GM10847 (cell line): ENCODE results near the gene SIX2.

Experiments used
- POLR2A ChIP-seq: IDR thresholded peaks from 2 replicates; pipeline ENCODE4 v1.6.1; 2011; ENCODE audit not compliant: insufficient read length; ENCODE audit errors: extremely low read depth

The SIX2 gene

GRCh38 chr2:45028276-45028675, 19.0 kb upstream of the SIX2 start:
- no peak for TF ChIP-seq POLR2A

GRCh38 chr2:45026924-45027450, 17.7 kb upstream of the SIX2 start:
- TF ChIP-seq POLR2A: no peak

GRCh38 chr2:45024600-45025291, 15.5 kb upstream of the SIX2 start:
- TF ChIP-seq POLR2A: no peak

GRCh38 chr2:45024097-45024496, 14.8 kb upstream of the SIX2 start:
- TF ChIP-seq POLR2A: no peak

GRCh38 chr2:45020439-45020838, 11.2 kb upstream of the SIX2 start:
- TF ChIP-seq POLR2A: no peak

GRCh38 chr2:45018023-45018422, 8.8 kb upstream of the SIX2 start:
- no peak for TF ChIP-seq POLR2A

- no peak for TF ChIP-seq POLR2A
Observed at GRCh38 chr2:45014831-45015230, 5.6 kb upstream of the SIX2 start.

GRCh38 chr2:45014016-45014702, 4.9 kb upstream of the SIX2 start:
- TF ChIP-seq POLR2A: no peak

- no peak for TF ChIP-seq POLR2A
Observed at GRCh38 chr2:45013229-45014015, 4.2 kb upstream of the SIX2 start.

- no peak for TF ChIP-seq POLR2A
Observed at GRCh38 chr2:45012733-45013132, 3.5 kb upstream of the SIX2 start.

- no peak for TF ChIP-seq POLR2A
Observed at GRCh38 chr2:45011621-45012602, 2.7 kb upstream of the SIX2 start.

- TF ChIP-seq POLR2A: no peak
Observed at GRCh38 chr2:45011121-45011520, 1.9 kb upstream of the SIX2 start.

- no peak for TF ChIP-seq POLR2A
Observed at GRCh38 chr2:45010702-45011012, 1.4 kb upstream of the SIX2 start.

GRCh38 chr2:45009928-45010701, 863 bp upstream of the SIX2 start:
- TF ChIP-seq POLR2A: no peak
